GM12891 (cell line): Measurements from ENCODE around the gene ANKRD55.
A peak's percentile ranks its signal among the peaks of the same experiment; 100 is the strongest.
"Not testable (repeated sequence)": the region's sequence is repeated elsewhere in the genome, so short reads cannot be mapped to it uniquely, and the experiment has no call there.

Experiments
- DNase-seq: peaks from one replicate; pipeline ENCODE4 v3.0.0; 2011; ENCODE audit warnings: low spot score; ENCODE audit not compliant: insufficient read length
- FAIRE-seq: peaks from 2 replicates; lab custom pipeline; 2011; peaks lifted over from hg19 to GRCh38; lab: Jason Lieb, UNC
- PAX5 ChIP-seq: IDR thresholded peaks from 2 replicates; pipeline ENCODE4 v1.6.1; 2011; ENCODE audit warnings: low read length, moderate library complexity, mild to moderate bottlenecking; ENCODE audit not compliant: insufficient read depth, severe bottlenecking
- POLR2A ChIP-seq: IDR thresholded peaks from 2 replicates; pipeline ENCODE4 v1.6.1; 2011; ENCODE audit warnings: low read depth, low read length, control low read depth
- POLR2AphosphoS5 ChIP-seq: IDR thresholded peaks from 2 replicates; pipeline ENCODE4 v1.6.1; 2011; ENCODE audit warnings: low read depth, low read length, control low read depth
- POU2F2 ChIP-seq: IDR thresholded peaks from 2 replicates; pipeline ENCODE4 v1.6.1; 2011; ENCODE audit warnings: low read depth, mild to moderate bottlenecking, control low read depth, low read length, moderate library complexity
- SPI1 ChIP-seq: IDR thresholded peaks from 2 replicates; pipeline ENCODE4 v1.6.1; 2011; ENCODE audit warnings: low read depth, low read length, control low read depth
- TAF1 ChIP-seq: IDR thresholded peaks from 2 replicates; pipeline ENCODE4 v1.6.1; 2011; ENCODE audit warnings: low read depth, low read length, control low read depth

The ANKRD55 gene

GRCh38 chr5:56270568-56271392, 37.6 kb upstream of the ANKRD55 start:
- DNase-seq: peak; percentile 32
- TF ChIP-seq POU2F2 (no peak), POLR2AphosphoS5 (no peak), PAX5 (no peak), POLR2A (no peak), SPI1 (no peak), TAF1 (no peak)
- peak; percentile 88 for FAIRE-seq

- FAIRE-seq: no peak
- TF ChIP-seq SPI1 (no peak), POU2F2 (no peak), PAX5 (no peak), POLR2AphosphoS5 (no peak), POLR2A (no peak), TAF1 (no peak)
- DNase-seq: no peak
Measured at GRCh38 chr5:56270058-56270457, 36.9 kb upstream of the ANKRD55 start.

GRCh38 chr5:56269216-56269927, 36.2 kb upstream of the ANKRD55 start:
- FAIRE-seq: no peak
- TF ChIP-seq PAX5 (no peak), TAF1 (no peak), POU2F2 (no peak), POLR2A (no peak), SPI1 (no peak), POLR2AphosphoS5 (no peak)
- peak; percentile 25 for DNase-seq

- not testable (repeated sequence) for DNase-seq, FAIRE-seq
Measured at GRCh38 chr5:56268707-56269106, 35.6 kb upstream of the ANKRD55 start.

- TF ChIP-seq POLR2AphosphoS5 (no peak), PAX5 (no peak), SPI1 (no peak), TAF1 (no peak), POU2F2 (no peak), POLR2A (no peak)
- FAIRE-seq (no peak), DNase-seq (no peak)
Measured at GRCh38 chr5:56267856-56268255, 34.7 kb upstream of the ANKRD55 start.

GRCh38 chr5:56264417-56265025, 31.4 kb upstream of the ANKRD55 start:
- FAIRE-seq (peak; percentile 35), DNase-seq (no peak)
- TF ChIP-seq SPI1: no peak
- no peak for TF ChIP-seq POU2F2
- no peak for TF ChIP-seq POLR2AphosphoS5
- TF ChIP-seq POLR2A: no peak
- no peak for TF ChIP-seq TAF1
- no peak for TF ChIP-seq PAX5

GRCh38 chr5:56262279-56262678, 29.1 kb upstream of the ANKRD55 start:
- FAIRE-seq (no peak), DNase-seq (no peak)
- no peak for TF ChIP-seq PAX5
- TF ChIP-seq TAF1: no peak
- no peak for TF ChIP-seq POU2F2
- no peak for TF ChIP-seq POLR2AphosphoS5
- no peak for TF ChIP-seq POLR2A
- TF ChIP-seq SPI1: no peak

- DNase-seq (no peak), FAIRE-seq (no peak)
- no peak for TF ChIP-seq POLR2AphosphoS5
- TF ChIP-seq POU2F2: no peak
- no peak for TF ChIP-seq TAF1
- TF ChIP-seq PAX5: no peak
- no peak for TF ChIP-seq POLR2A
- no peak for TF ChIP-seq SPI1
Measured at GRCh38 chr5:56259002-56259511, 25.9 kb upstream of the ANKRD55 start.

- not testable (repeated sequence) for FAIRE-seq, DNase-seq
Measured at GRCh38 chr5:56257763-56258529, 24.8 kb upstream of the ANKRD55 start.

GRCh38 chr5:56257010-56257409, 23.9 kb upstream of the ANKRD55 start:
- TF ChIP-seq PAX5 (no peak), POLR2A (no peak), POLR2AphosphoS5 (no peak), POU2F2 (no peak), TAF1 (no peak), SPI1 (no peak)
- no peak for FAIRE-seq

More at GRCh38 chr5:56257010-56257409, 23.9 kb upstream of the ANKRD55 start:
- DNase-seq: no peak
